Sigmoid colon (tissue), 4 donors: ENCODE measurements around the gene SYNDIG1.

Source experiments
- EP300 ChIP-seq, 4 donors: sonication (generic); formaldehyde crosslinking; IDR thresholded peaks; one replicate each; pipeline ENCODE4 v1.6.1; 2017; ENCODE audit warnings: antibody characterized with exemption in 4 of 4
- POLR2A ChIP-seq, 2 donors: fragments of 450-650 bp; IDR thresholded peaks; one replicate each; pipeline ENCODE4 v1.6.1; 2016; ENCODE audit warnings: antibody characterized with exemption in 2 of 2, mild to moderate bottlenecking in 2 of 2, moderate library complexity in 2 of 2
- POLR2AphosphoS5 ChIP-seq, 4 donors: sonication (generic); formaldehyde crosslinking; IDR thresholded peaks; one replicate each; pipeline ENCODE4 v1.6.1; 2017; ENCODE audit warnings: antibody characterized with exemption in 4 of 4
- TF ChIP-seq, protein P1 (sequence below), 4 experiments: fragments of 450-650 bp in 3 of 4; fragments of 200-600 bp in 1 of 4; IDR thresholded peaks; one replicate each; pipeline ENCODE4 v1.5.1; 2016 to 2019; ENCODE audit warnings: antibody characterized with exemption in 4 of 4, mild to moderate bottlenecking in 3 of 4, moderate library complexity in 2 of 4

DNA sequence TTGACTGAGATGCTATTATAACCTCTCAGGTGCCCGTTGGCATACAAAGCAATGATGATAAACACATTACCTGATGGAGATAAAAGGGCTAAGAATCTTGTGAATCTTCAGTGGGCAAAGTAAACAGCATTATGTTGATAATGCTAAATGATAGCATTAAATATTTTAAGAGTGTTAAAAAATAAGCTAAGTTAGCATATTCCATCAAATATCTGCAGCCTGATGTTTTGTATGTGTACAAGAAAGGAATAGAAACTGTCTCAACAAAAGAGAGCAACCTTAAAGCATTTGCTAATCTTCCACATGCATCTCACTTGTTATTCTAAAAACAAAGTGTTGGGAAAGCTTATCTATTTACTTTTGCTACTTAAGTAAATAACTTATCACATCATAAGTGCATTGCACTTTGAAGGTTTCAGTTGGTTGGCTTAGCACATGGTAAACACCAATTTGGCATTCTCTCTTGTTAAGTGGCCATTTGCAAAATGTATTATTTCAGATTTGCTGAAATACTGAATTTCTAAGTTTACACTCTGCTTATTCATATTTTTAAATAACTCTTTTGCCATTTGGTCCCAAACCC, 151.6 kb downstream of the SYNDIG1 start:
- TF ChIP-seq POLR2A (IDR thresholded peaks at IDR 0.05) (no peak), POLR2AphosphoS5 (IDR thresholded peaks at IDR 0.05) (no peak), EP300 (IDR thresholded peaks at IDR 0.05) (no peak)
- TF ChIP-seq, protein P1, sequence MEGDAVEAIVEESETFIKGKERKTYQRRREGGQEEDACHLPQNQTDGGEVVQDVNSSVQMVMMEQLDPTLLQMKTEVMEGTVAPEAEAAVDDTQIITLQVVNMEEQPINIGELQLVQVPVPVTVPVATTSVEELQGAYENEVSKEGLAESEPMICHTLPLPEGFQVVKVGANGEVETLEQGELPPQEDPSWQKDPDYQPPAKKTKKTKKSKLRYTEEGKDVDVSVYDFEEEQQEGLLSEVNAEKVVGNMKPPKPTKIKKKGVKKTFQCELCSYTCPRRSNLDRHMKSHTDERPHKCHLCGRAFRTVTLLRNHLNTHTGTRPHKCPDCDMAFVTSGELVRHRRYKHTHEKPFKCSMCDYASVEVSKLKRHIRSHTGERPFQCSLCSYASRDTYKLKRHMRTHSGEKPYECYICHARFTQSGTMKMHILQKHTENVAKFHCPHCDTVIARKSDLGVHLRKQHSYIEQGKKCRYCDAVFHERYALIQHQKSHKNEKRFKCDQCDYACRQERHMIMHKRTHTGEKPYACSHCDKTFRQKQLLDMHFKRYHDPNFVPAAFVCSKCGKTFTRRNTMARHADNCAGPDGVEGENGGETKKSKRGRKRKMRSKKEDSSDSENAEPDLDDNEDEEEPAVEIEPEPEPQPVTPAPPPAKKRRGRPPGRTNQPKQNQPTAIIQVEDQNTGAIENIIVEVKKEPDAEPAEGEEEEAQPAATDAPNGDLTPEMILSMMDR (IDR thresholded peaks at IDR 0.05) = no peak
